HL-60 (cell line): Measurements from ENCODE around the gene GPR37.

Experiments used
- DNase-seq, 2 experiments: peaks; one replicate each; pipeline ENCODE4 v3.0.0-alpha.2; 2010 to 2020; ENCODE audit warnings: low read depth in 1 of 2, low spot score in 1 of 2
- H3K27ac ChIP-seq: fragments of 250-450 bp; sonication (Bioruptor Pico); replicated peaks from 2 replicates; pipeline ENCODE4 v1.5.1; 2020; ENCODE audit warnings: mild to moderate bottlenecking, moderate library complexity
- H3K27me3 ChIP-seq: fragments of 250-450 bp; sonication (Bioruptor Pico); 2 replicates; pipeline ENCODE4 v1.5.1; 2021; ENCODE audit warnings: mild to moderate bottlenecking, moderate library complexity; ENCODE audit not compliant: insufficient read depth, poor library complexity, severe bottlenecking
- H3K4me3 ChIP-seq: replicated peaks from 2 replicates; pipeline ENCODE4 v1.5.1; 2011; ENCODE audit warnings: mild to moderate bottlenecking, control low read depth, low read length; ENCODE audit not compliant: insufficient read depth
- CTCF ChIP-seq: IDR thresholded peaks from one replicate; pipeline ENCODE4 v1.5.1; 2011; ENCODE audit warnings: low read length, control low read depth, inconsistent platforms; ENCODE audit not compliant: insufficient read depth
- GABPA ChIP-seq: IDR thresholded peaks from 2 replicates; pipeline ENCODE4 v1.6.1; 2012; ENCODE audit warnings: low read depth
- POLR2AphosphoS5 ChIP-seq: IDR thresholded peaks from 2 replicates; pipeline ENCODE4 v1.6.1; 2012; ENCODE audit warnings: low read depth
- REST ChIP-seq: IDR thresholded peaks from 2 replicates; pipeline ENCODE4 v1.6.1; 2012; ENCODE audit warnings: low read depth; ENCODE audit not compliant: insufficient replicate concordance
- SPI1 ChIP-seq: IDR thresholded peaks from 2 replicates; pipeline ENCODE4 v1.6.1; 2012; ENCODE audit warnings: low read depth, mild to moderate bottlenecking, borderline replicate concordance

Gene GPR37

GRCh38 chr7:124776153-124776552 is 10.6 kb upstream of the GPR37 start:
- TF ChIP-seq GABPA (no peak), CTCF (no peak), REST (no peak), SPI1 (no peak), POLR2AphosphoS5 (no peak)
- DNase-seq: no peak
- Histone ChIP-seq H3K4me3 (no peak overlapping the region), H3K27me3 (peaks cover 2% of the 10 kb centered on the region), H3K27ac (no peak overlapping the region)

GRCh38 chr7:124775422-124775821 is 9.8 kb upstream of the GPR37 start:
- TF ChIP-seq POLR2AphosphoS5 (no peak), CTCF (no peak), GABPA (no peak)
- no peak for DNase-seq
- H3K4me3 ChIP-seq: no peak overlapping the region

GRCh38 chr7:124773938-124774337 is 8.3 kb upstream of the GPR37 start:
- Histone ChIP-seq H3K27me3 (peaks cover 6% of the 10 kb centered on the region), H3K27ac (no peak overlapping the region), H3K4me3 (no peak overlapping the region)
- no peak for DNase-seq
- TF ChIP-seq GABPA (no peak), SPI1 (no peak), POLR2AphosphoS5 (no peak)

More at GRCh38 chr7:124775422-124775821, 9.8 kb upstream of the GPR37 start:
- Histone ChIP-seq H3K27ac (no peak overlapping the region), H3K27me3 (peaks cover 2% of the 10 kb centered on the region)

- DNase-seq: no peak
- no peak for TF ChIP-seq POLR2AphosphoS5
- no peak for TF ChIP-seq REST
- no peak for TF ChIP-seq GABPA
- no peak for TF ChIP-seq CTCF
- no peak for TF ChIP-seq SPI1
- H3K4me3 ChIP-seq: no peak overlapping the region
- peaks cover 7% of the 10 kb centered on the region for H3K27me3 ChIP-seq
- no peak overlapping the region for H3K27ac ChIP-seq
These were observed 7.7 kb upstream of the GPR37 start for GRCh38 chr7:124773339-124773738.
